ENCODE results near the gene EZH2.

The EZH2 gene

GRCh38 chr7:148862481-148862880, 21.6 kb downstream of the EZH2 start:
- no peak overlapping the region for H3K4me3 ChIP-seq (ENCODE audit: low read depth, low read length)

GRCh38 chr7:148858489-148858888, 25.6 kb downstream of the EZH2 start:
- no peak overlapping the region for H3K4me3 ChIP-seq (ENCODE audit: low read depth, low read length)

- H3K4me3 ChIP-seq (ENCODE audit: low read depth, low read length), result no peak overlapping the region
Observed at GRCh38 chr7:148856891-148857290, 27.2 kb downstream of the EZH2 start.

- H3K4me3 ChIP-seq (ENCODE audit: low read depth, low read length), result no peak overlapping the region
Observed at GRCh38 chr7:148856578-148856881, 27.6 kb downstream of the EZH2 start.

- no peak overlapping the region for H3K4me3 ChIP-seq (ENCODE audit: low read depth, low read length)
Observed at GRCh38 chr7:148854983-148855382, 29.1 kb downstream of the EZH2 start.

GRCh38 chr7:148852272-148852671, 31.8 kb downstream of the EZH2 start:
- H3K4me3 ChIP-seq (ENCODE audit: low read depth, low read length), result no peak overlapping the region

- H3K4me3 ChIP-seq (ENCODE audit: low read depth, low read length), result no peak overlapping the region
Observed at GRCh38 chr7:148850564-148850963, 33.5 kb downstream of the EZH2 start.

- H3K4me3 ChIP-seq (ENCODE audit: low read depth, low read length), result no peak overlapping the region
Observed at GRCh38 chr7:148849393-148850098, 34.5 kb downstream of the EZH2 start.

GRCh38 chr7:148847815-148848734, 36.0 kb downstream of the EZH2 start:
- H3K4me3 ChIP-seq (ENCODE audit: low read depth, low read length), result no peak overlapping the region

GRCh38 chr7:148838905-148839304, 45.2 kb downstream of the EZH2 start:
- no peak overlapping the region for H3K4me3 ChIP-seq (ENCODE audit: low read depth, low read length)

- no peak overlapping the region for H3K4me3 ChIP-seq (ENCODE audit: low read depth, low read length)
Observed at GRCh38 chr7:148835854-148836253, 48.2 kb downstream of the EZH2 start.

- H3K4me3 ChIP-seq (ENCODE audit: low read depth, low read length), result no peak overlapping the region
Observed at GRCh38 chr7:148834605-148835004, 49.5 kb downstream of the EZH2 start.

GRCh38 chr7:148831782-148832181, 52.3 kb downstream of the EZH2 start:
- H3K4me3 ChIP-seq (ENCODE audit: low read depth, low read length), result no peak overlapping the region

GRCh38 chr7:148830897-148831692, 53.0 kb downstream of the EZH2 start:
- H3K4me3 ChIP-seq (ENCODE audit: low read depth, low read length), result no peak overlapping the region

GRCh38 chr7:148828965-148829364, 55.1 kb downstream of the EZH2 start:
- no peak overlapping the region for H3K4me3 ChIP-seq (ENCODE audit: low read depth, low read length)

- no peak overlapping the region for H3K4me3 ChIP-seq (ENCODE audit: low read depth, low read length)
Observed at GRCh38 chr7:148825338-148825737, 58.8 kb downstream of the EZH2 start.

- no peak overlapping the region for H3K4me3 ChIP-seq (ENCODE audit: low read depth, low read length)
Observed at GRCh38 chr7:148824864-148825263, 59.2 kb downstream of the EZH2 start.

GRCh38 chr7:148821422-148821821, 62.7 kb downstream of the EZH2 start:
- H3K4me3 ChIP-seq (ENCODE audit: low read depth, low read length), result no peak overlapping the region

GRCh38 chr7:148819697-148820360, 64.3 kb downstream of the EZH2 start:
- no peak overlapping the region for H3K4me3 ChIP-seq (ENCODE audit: low read depth, low read length)

GRCh38 chr7:148815612-148816011, 68.5 kb downstream of the EZH2 start:
- H3K4me3 ChIP-seq (ENCODE audit: low read depth, low read length), result no peak overlapping the region

Data from iPS-11a (cell line).